Epithelial cell of esophagus (primary cell): ENCODE results near the gene CAPG.

Experiments
- DNase-seq: peaks from one replicate; pipeline ENCODE4 v3.0.0; 2010; ENCODE audit warnings: low read depth
- H3K4me3 ChIP-seq: 2 replicates; pipeline ENCODE4 v1.5.1; 2011; ENCODE audit warnings: mild to moderate bottlenecking, low read length, control low read depth
- TF ChIP-seq, protein P1 (sequence below): IDR thresholded peaks from 2 replicates; pipeline ENCODE4 v1.5.1; 2011; ENCODE audit warnings: low read depth, mild to moderate bottlenecking, low read length, control low read depth, inconsistent platforms; ENCODE audit not compliant: insufficient read depth; ENCODE audit errors: missing control alignments

CAPG gene

DNA sequence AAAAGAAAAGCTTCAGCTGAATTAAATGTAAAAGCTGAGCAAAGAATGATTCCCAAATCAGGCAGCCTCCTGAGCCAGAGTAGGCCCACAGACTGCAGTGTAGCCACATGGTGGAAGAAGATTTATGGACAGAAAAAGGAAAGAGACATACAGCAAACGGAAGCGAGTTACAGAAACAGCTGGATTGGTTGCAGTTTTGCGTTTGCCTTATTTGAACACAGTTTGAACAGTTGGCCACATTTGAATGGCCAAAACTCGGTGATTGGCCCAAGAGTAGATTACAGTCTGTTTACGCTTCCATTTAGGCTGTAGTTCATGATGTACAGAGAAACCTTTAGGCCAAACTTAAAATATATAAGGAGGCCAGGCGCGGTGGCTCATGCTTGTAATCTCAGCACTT is 43.4 kb upstream of the CAPG start:
- no peak for DNase-seq
- H3K4me3 ChIP-seq: no peak overlapping the region
- TF ChIP-seq, protein P1, sequence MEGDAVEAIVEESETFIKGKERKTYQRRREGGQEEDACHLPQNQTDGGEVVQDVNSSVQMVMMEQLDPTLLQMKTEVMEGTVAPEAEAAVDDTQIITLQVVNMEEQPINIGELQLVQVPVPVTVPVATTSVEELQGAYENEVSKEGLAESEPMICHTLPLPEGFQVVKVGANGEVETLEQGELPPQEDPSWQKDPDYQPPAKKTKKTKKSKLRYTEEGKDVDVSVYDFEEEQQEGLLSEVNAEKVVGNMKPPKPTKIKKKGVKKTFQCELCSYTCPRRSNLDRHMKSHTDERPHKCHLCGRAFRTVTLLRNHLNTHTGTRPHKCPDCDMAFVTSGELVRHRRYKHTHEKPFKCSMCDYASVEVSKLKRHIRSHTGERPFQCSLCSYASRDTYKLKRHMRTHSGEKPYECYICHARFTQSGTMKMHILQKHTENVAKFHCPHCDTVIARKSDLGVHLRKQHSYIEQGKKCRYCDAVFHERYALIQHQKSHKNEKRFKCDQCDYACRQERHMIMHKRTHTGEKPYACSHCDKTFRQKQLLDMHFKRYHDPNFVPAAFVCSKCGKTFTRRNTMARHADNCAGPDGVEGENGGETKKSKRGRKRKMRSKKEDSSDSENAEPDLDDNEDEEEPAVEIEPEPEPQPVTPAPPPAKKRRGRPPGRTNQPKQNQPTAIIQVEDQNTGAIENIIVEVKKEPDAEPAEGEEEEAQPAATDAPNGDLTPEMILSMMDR: no peak

DNA sequence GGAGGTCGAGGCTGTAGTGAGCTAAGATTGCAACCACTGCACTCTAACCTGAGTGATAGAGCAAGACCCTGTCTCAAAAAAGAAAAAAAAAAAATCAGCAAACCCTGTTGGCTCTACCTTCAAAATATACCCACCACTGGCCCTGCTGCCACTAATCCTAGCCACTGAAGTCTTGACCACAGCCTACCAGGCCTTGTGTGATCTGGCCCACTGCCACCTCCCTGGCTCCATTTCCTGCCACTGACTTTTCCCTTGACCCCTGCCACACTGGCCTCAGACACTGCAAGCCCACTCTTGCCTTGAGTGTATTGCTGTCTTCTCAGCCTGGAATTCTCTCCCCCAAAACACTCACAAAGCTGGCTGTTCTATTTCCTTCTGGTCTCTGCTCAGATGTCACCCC is 42.1 kb upstream of the CAPG start:
- no peak overlapping the region for H3K4me3 ChIP-seq
- TF ChIP-seq, protein P1: no peak
- DNase-seq: no peak

DNA sequence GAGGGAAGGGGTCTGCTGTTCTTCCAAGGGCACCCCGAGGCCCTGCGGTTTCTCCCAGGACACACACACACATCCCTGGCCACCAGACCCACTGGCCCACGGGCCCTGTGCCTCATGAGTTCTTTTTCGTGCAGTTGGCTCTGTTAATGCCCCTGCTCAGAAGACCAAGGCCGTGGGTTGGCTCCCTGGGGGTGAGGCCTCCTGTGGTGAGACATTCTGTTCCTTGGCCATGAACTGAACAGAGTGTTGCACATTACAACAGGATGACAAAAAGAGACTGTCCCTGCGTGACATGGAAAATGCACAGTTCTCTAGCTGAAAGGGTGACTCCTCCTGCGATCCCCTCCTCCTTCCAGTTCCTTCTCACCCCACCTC is 39.0 kb upstream of the CAPG start:
- no peak overlapping the region for H3K4me3 ChIP-seq
- TF ChIP-seq, protein P1: no peak
- DNase-seq: no peak

DNA sequence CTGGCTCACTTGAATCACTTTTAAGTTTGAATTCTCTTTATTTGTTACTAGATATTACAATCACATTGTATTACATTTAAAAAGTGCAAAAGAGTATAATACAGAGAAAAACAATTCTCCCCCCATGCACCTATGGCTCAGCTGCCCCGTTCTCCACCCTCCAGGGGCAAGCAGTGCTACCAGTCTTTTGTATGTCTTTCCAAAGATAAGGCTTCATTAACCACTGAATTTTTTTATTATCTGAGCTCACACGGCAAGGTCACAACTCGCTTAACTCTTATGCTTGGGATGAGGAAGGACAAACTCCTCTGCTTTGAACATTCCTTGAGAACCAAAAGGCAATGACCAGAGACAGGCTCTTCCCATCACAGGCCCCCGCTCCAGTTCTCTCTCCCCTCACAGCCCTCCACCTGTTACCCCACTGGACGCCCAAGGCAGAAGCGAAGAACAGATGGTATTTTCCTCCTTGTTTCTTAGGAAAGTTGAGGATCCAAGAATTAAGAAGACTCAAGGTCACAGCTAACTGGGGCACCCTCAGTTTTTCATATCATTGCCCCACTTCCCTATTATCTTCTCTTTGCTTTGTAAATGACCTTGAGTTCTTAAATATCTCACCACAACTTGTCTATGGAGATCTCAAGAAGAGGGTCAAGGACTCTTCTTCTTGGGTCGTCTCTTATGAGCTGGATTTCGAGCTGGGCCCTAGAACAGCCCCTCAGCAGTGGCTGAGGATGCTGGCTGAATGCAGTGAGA is 38.5 kb upstream of the CAPG start:
- no peak for DNase-seq
- H3K4me3 ChIP-seq: no peak overlapping the region
- TF ChIP-seq, protein P1: no peak

- no peak overlapping the region for H3K4me3 ChIP-seq
- no peak for DNase-seq
- TF ChIP-seq, protein P1: no peak
Measured at GRCh38 chr2:85447222-85447585, 37.0 kb upstream of the CAPG start.

GRCh38 chr2:85446296-85447221 is 36.4 kb upstream of the CAPG start:
- DNase-seq: no peak
- H3K4me3 ChIP-seq: no peak overlapping the region
- TF ChIP-seq, protein P1: no peak
